ENCODE data around the gene LAS1L.
"Not testable (repeated sequence)": the region's sequence is repeated elsewhere in the genome, so short reads cannot be mapped to it uniquely, and the experiment has no call there.

LAS1L gene

DNA sequence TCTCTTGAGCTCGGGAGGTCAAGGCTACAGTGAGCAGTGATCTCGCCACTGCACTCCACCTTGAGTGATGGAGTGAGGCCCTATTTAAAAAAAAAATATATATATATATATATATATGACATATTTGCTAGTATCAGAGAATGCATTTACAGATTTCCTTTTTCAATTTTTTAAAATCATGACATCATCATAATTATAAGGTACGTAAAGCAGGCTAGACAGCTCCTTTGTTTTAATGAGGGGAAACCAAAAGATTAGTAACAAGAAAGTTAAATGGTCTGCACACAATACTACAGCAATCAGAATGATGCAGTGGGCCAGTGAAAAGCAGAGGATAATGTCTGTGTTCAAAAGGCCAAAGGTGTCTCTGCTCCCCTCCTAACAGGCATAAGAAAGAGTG lies 43.0 kb downstream of the LAS1L start:
- H3K9me3 Mint-ChIP-seq, result no peaks in the 10 kb centered on the region
- peaks cover 0 to 3% of the 10 kb centered on the region in 2 donors for H3K27me3 Mint-ChIP-seq
- ATAC-seq (replicated peaks) (no peak), DNase-seq (no peak)
- no peaks in the 10 kb centered on the region for H3K36me3 Mint-ChIP-seq
- H3K4me3 Mint-ChIP-seq, result no peak overlapping the region
- H3K4me1 Mint-ChIP-seq, result no peaks in the 10 kb centered on the region
- no peak overlapping the region for H3K27ac Mint-ChIP-seq

DNA sequence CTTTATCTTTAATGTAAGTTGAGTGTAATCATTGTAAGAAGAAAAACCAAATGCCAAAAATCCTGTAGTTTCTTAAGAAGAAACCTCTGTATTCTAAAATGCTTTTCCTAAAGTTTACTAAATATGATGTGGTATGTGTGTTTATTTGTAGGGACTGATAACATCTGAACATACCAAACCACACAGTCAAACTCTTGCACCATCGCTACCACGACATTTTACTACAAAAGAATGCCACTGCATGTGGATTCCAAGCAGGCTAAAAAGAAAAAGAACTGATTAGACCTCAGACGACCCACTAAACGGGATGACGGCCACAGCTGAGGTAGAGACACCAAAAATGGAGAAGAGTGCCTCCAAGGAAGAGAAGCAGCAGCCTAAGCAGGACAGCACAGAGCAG lies 46.1 kb downstream of the LAS1L start:
- Mint-ChIP-seq H3K27me3 (peaks cover 0 to 3% of the 10 kb centered on the region in 2 donors), H3K27ac (no peak overlapping the region), H3K4me1 (no peaks in the 10 kb centered on the region), H3K36me3 (no peaks in the 10 kb centered on the region), H3K4me3 (no peak overlapping the region), H3K9me3 (no peaks in the 10 kb centered on the region)
- no peak for ATAC-seq (replicated peaks)
- no peak for DNase-seq

DNA sequence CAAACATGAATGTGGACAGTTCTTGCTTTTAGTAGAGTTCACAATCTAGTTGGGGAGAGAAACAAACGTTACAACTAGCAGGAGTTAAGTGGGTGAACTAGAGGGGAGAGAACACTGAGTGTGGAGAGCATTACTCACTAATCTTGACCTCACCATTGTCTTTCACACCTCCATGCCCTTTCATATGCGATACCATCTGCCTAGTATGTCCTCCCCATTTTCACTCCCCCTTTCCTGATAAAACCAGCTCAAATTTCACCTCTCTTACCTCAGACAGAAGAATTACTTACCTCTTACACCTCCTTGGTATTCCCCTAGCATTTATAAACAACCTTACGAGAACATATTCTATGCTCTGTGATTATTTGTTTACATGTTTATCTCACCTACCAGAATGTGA lies 53.6 kb downstream of the LAS1L start:
- no peak overlapping the region for H3K4me3 Mint-ChIP-seq
- ATAC-seq (replicated peaks), result no peak
- peaks cover 2 to 9% of the 10 kb centered on the region in 2 donors for H3K9me3 Mint-ChIP-seq
- no peak overlapping the region for H3K27ac Mint-ChIP-seq
- DNase-seq, result no peak
- no peaks in the 10 kb centered on the region for H3K27me3 Mint-ChIP-seq
- H3K36me3 Mint-ChIP-seq, result peaks cover 10 to 17% of the 10 kb centered on the region in 2 donors
- H3K4me1 Mint-ChIP-seq, result no peaks in the 10 kb centered on the region

GRCh38 chrX:65479102-65479501 lies 55.5 kb downstream of the LAS1L start:
- H3K4me3 Mint-ChIP-seq; H3K27ac Mint-ChIP-seq; H3K9me3 Mint-ChIP-seq; ATAC-seq (replicated peaks); H3K4me1 Mint-ChIP-seq; H3K27me3 Mint-ChIP-seq; DNase-seq: not testable (repeated sequence)
- H3K36me3 Mint-ChIP-seq, result peaks cover 14 to 17% of the 10 kb centered on the region in 2 donors

DNA sequence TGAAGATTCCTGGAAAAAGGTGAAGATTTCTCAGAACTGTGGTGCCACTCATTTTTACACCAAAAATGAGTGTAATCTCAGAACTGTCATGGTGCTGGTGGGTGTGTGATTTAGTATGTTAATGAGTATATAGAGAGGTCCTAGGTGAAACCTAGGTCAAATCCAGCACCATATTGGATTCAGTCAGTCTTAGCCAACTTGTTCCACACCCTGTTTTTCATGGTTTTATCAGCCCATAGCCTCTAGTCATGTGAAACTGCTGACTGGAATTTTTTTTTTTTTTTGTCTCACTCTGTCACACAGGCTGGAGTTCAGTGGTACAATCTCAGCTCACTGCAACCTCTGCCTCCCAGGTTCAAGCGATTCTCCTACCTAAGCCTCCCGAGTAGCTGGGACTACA lies 58.0 kb downstream of the LAS1L start:
- Mint-ChIP-seq H3K27ac (no peak overlapping the region), H3K27me3 (no peaks in the 10 kb centered on the region), H3K9me3 (peaks cover 4 to 9% of the 10 kb centered on the region in 2 donors), H3K36me3 (peaks cover 14 to 17% of the 10 kb centered on the region in 2 donors), H3K4me1 (no peaks in the 10 kb centered on the region), H3K4me3 (no peak overlapping the region)
- ATAC-seq (replicated peaks) (no peak), DNase-seq (no peak)

GRCh38 chrX:65463550-65463949 lies 71.0 kb downstream of the LAS1L start:
- Mint-ChIP-seq H3K27me3 (no peaks in the 10 kb centered on the region), H3K4me1 (no peaks in the 10 kb centered on the region), H3K9me3 (peaks cover 4 to 6% of the 10 kb centered on the region in 2 donors), H3K36me3 (peaks cover 0 to 4% of the 10 kb centered on the region in 2 donors), H3K27ac (no peak overlapping the region), H3K4me3 (no peak overlapping the region)
- ATAC-seq (replicated peaks), result no peak
- DNase-seq, result no peak
